Measurements from ENCODE around the gene VGLL1.

Gene VGLL1

DNA sequence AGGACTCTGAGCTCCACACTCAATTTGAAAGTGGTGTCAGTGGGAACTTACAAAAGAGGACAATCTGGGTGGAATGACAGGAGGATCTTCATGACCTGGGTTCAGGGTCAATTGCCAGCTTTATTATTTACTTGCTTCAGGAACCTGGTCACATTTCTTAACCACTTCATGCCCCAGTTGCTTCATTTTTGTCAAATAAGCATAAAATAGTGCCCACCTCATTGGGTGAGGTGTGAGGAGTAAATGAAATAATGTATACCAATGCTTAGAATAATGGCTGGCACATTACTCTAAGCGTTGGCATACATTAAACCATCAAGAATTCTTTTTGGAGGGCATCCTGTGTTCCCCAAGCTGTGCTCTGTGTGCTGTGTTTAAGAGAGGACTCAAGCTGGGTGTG lies 19.4 kb downstream of the VGLL1 start:
- no peak for DNase-seq (ENCODE audit: low read depth)

- DNase-seq (ENCODE audit: low read depth), result no peak
Measured at GRCh38 chrX:136555694-136556093, 23.7 kb downstream of the VGLL1 start.

DNA sequence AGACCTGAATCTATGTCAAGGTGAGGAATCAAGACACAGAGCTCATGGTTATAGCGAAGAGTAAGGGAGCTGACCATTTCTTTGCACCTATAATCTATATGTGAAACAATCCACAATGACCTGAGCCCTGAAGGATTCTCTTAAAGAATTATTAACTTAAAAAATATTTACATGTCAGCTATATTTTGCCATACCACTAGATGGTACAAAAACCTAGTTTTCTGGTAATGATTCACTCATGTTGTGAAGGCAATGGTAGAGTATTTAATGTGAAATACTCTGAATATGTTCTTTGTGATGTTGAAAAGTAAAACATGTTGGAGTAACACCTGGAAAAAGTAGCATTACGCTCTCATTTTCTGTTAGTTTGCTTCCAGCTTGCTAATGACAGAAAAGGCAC lies 40.0 kb downstream of the VGLL1 start:
- DNase-seq (ENCODE audit: low read depth), result no peak

- DNase-seq (ENCODE audit: low read depth), result no peak
Measured at GRCh38 chrX:136574548-136574947, 42.5 kb downstream of the VGLL1 start.

- peak; percentile 10 for DNase-seq (ENCODE audit: low read depth)
Measured at GRCh38 chrX:136577552-136577951, 45.5 kb downstream of the VGLL1 start.

DNA sequence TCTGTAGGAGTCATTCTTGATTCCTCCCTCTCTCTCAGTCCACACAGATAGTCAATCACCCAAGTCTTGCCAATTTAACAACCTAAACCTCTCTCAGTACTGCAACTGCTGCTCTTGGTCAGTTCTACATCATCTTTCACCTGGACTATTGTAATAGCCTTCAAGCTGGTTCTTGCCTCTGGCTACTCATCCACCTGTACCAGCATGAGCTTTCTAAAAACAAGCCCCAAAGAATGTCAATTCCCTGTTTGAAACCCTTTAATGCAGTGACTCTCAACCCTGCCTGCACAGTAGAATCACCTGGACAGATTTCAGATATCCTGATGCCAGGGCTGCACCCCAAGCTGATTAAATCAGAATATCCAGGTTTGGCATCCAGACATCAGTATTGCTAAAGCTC lies 48.3 kb downstream of the VGLL1 start:
- DNase-seq (ENCODE audit: low read depth), result no peak

DNA sequence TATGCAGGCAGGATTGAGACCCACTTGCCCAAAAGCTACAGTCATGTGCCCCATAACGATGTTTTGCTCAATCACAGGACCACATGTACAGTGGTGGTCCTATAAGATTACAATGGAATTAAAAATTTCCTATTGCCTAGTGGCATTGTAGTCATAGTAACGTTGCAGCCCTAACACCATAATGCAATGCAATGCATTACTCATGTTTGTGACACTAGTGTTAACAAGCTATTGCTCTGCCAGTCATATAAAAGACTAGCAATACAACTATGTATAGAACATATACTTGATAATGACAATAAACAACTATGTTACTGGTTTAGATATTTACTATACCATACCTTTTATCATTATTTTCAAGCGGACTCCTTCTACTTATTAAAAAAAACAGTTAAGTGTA lies 50.6 kb downstream of the VGLL1 start:
- DNase-seq (ENCODE audit: low read depth), result no peak

GRCh38 chrX:136584545-136584944 lies 52.5 kb downstream of the VGLL1 start:
- no peak for DNase-seq (ENCODE audit: low read depth)

DNA sequence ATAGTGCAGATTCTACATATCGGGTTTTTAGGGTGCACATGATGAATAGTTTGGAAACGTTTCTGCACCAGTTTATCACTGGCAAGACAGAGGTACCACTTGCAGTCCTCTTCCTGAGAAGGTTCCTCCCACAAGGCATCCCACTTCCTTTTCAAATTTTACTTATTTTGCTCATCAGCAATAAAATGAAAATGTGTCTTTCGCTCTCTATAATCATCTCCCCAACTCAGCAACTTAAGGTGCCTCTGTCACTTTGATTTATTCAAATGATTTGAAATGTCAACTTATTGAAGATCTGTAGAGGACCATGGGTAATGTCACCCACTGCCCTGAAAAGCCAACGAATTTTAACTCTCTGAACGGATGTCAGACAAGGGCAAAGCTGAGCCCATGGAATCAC lies 53.2 kb downstream of the VGLL1 start:
- DNase-seq (ENCODE audit: low read depth), result no peak

GRCh38 chrX:136585960-136586359 lies 53.9 kb downstream of the VGLL1 start:
- DNase-seq (ENCODE audit: low read depth), result no peak

DNA sequence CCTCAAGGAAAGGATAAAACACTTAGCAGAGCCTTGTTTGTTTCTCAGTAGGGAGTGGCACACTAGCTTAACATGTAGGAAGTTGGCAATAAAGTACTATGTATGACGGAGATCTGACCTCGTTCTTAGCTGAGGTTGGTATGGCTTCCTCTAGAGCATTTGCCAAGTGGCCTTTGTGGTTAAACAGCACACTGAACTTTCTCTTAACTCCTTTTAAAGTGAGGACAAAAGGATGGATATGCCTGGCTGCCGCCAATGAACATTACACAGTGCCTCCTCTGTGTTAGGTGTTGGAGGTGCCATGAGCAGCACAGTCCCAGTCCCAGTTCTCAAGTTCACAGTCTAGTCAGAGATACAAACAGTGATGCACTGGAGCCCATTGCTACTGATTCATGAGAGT lies 54.4 kb downstream of the VGLL1 start:
- DNase-seq (ENCODE audit: low read depth), result no peak

DNA sequence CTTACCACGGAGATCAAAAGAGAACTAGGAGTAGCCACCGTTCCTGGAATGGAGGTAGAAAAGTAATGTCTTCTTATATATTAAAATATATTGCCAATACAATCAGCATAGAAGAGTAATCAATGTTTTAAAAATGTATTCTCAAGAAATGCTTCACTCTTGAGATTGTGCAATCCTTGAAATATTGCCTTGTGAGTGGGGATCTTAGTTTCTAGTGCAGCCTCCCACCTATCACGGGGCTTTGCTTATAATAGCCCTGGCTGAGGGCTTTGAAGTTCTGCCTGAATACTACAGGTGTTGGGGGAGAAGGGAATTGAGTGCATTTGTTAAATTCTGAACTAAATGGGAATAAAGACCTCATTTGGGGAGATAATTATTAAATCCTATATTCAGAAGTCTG lies 55.5 kb downstream of the VGLL1 start:
- no peak for DNase-seq (ENCODE audit: low read depth)

- no peak for DNase-seq (ENCODE audit: low read depth)
Measured at GRCh38 chrX:136588036-136588435, 56.0 kb downstream of the VGLL1 start.

DNA sequence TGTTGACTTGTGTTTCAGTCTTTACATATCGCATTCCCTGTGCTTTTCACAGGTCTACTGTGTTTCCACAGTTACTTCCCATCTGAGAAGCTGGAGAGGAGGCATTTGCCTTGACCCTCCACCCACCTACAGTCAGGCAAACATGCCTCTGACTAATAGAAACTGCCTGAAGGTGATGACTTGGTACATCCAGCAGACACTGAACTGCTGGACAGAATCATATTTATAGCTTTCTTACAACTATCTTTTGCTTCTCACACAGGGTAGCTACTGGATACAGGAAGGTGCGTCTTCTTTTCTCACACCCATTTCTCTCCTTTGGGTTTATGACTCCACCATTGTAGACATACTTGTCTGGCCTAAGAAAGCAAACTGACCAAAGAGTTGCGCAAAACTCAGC lies 58.0 kb downstream of the VGLL1 start:
- DNase-seq (ENCODE audit: low read depth), result no peak

DNA sequence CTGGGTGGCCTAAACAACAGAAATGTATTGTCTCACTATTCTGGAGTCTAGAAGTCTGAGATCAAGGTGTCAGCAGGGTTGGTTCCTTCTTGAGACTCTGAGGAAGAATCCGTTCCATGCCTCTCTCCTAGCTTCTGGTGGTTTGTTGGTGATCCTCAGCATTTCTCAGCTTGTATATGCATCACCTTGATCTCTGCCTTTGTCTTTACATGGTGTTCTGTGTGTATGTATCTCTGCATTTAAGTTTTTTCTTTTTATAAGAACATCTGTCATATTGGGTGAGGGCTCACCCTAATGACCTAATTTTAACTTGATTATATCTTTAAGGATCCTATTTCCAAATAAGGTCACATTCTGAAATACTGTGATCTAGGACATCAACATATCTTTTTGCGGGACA lies 65.3 kb downstream of the VGLL1 start:
- no peak for DNase-seq (ENCODE audit: low read depth)

GRCh38 chrX:136597954-136598353 lies 65.9 kb downstream of the VGLL1 start:
- no peak for DNase-seq (ENCODE audit: low read depth)

DNA sequence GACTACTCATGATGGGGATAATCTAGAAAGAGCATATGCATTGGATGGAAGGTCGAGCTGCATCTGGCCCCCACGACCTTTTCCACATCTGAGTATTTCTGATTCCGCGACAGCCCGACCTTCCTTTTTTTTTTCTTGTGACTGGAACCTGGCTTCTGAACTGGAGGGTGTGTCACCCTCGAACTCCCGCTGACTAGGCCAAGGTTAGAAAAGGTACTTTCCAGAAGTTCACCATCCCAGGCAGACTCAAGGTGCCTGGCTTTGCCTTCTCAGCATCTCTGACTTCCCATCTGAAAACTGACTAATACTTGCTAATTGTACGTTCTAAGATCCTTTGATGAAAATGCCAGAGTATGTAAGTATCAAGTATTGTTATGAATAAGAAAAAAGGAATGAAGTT lies 66.6 kb downstream of the VGLL1 start:
- no peak for DNase-seq (ENCODE audit: low read depth)

DNA sequence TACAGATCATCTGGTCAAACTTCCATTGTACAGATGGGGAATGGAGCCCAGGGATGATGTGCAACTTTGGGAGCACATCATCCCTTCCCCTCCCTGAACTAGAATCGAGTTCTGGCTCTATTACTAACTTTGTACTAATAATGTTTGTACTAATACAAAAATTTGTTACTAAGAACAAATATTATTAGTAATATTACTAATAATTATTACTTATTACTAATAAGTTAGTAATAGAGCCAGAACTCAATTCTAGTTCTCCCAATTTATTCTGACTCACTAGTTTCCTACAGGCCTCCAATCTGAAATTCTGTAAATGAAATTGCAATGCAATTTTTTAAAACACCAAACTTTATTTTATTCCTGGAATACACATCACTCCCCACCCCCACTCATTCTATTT lies 68.0 kb downstream of the VGLL1 start:
- DNase-seq (ENCODE audit: low read depth), result no peak

All from GM04504 (cell line).